SU-DHL-6 (cell line): ENCODE data around the gene ZNF879.

Source experiments
- CTCF ChIP-seq: fragments of 200-600 bp; sonication (generic); IDR thresholded peaks from one replicate; pipeline ENCODE4 v1.5.1; 2017; ENCODE audit warnings: antibody characterized with exemption, mild to moderate bottlenecking, low read length, moderate library complexity; ENCODE audit not compliant: insufficient read depth, poor library complexity, severe bottlenecking
- EZH2phosphoT487 ChIP-seq: fragments of 200-600 bp; sonication (generic), shearing (Covaris generic); conservative IDR thresholded peaks from 2 replicates; pipeline ENCODE4 v1.6.1; 2018; ENCODE audit warnings: mild to moderate bottlenecking, antibody characterized with exemption, low read length, moderate library complexity, mixed read lengths

- TF ChIP-seq CTCF (no peak), EZH2phosphoT487 (no peak)
Observed at GRCh38 chr5:178982941-178983340, 40.7 kb upstream of the ZNF879 start.
